Natural killer cell (primary cell): ENCODE measurements around the gene BTBD7. TPM values are rescaled to one million over a fixed set of nuclear protein-coding genes. Genes with fewer than 3 reads are reported as not detected.
A peak's percentile ranks its signal among the peaks of the same experiment; 100 is the strongest.

Experiments used
- ATAC-seq, 3 donors: fragments of 150-1000 bp in 2 of 3; fragments of 200-7000 bp in 1 of 3; cut with Tn5 transposase; 1 replicate in 1 of 3; 2 replicates in 2 of 3; pipeline ENCODE4 v1.10.0; 2021; ENCODE audit warnings: mild to moderate bottlenecking in 2 of 3, moderate library complexity in 2 of 3
- DNase-seq, 2 donors: peaks; one replicate each; pipeline versions ENCODE4 v3.0.0 to v3.0.0-alpha.2; 2013 to 2021; ENCODE audit warnings: mixed read lengths in 1 of 2
- H3K27ac ChIP-seq: one replicate; pipeline ENCODE4 v1.5.1; 2013; ENCODE audit warnings: mild to moderate bottlenecking, low read length
- H3K27me3 ChIP-seq: one replicate; pipeline ENCODE4 v1.6.1; 2013; ENCODE audit warnings: low read length; ENCODE audit not compliant: control insufficient read depth, insufficient read depth
- H3K36me3 ChIP-seq: one replicate; pipeline ENCODE4 v1.6.1; 2013; ENCODE audit warnings: low read length; ENCODE audit not compliant: control insufficient read depth, insufficient read depth
- H3K4me1 ChIP-seq: one replicate; pipeline ENCODE4 v1.6.1; 2013; ENCODE audit warnings: low read length; ENCODE audit not compliant: control insufficient read depth, insufficient read depth
- H3K4me3 ChIP-seq: one replicate; pipeline ENCODE4 v1.5.1; 2013; ENCODE audit warnings: low read length
- H3K9me3 ChIP-seq: one replicate; pipeline ENCODE4 v1.6.1; 2013; ENCODE audit warnings: low read length; ENCODE audit not compliant: control insufficient read depth, insufficient read depth
- H3K27ac Mint-ChIP-seq, 2 donors: one replicate each; pipeline ENCODE4 v1.8.0; 2022; ENCODE audit warnings: mild to moderate bottlenecking in 2 of 2, mixed read lengths in 2 of 2, moderate library complexity in 1 of 2
- H3K27me3 Mint-ChIP-seq, 2 donors: one replicate each; pipeline ENCODE4 v1.8.0; 2022; ENCODE audit warnings: low read depth in 2 of 2, mixed read lengths in 2 of 2
- H3K36me3 Mint-ChIP-seq: one replicate; pipeline ENCODE4 v1.8.0; 2022; ENCODE audit warnings: mixed read lengths
- H3K4me1 Mint-ChIP-seq, 2 donors: one replicate each; pipeline ENCODE4 v1.8.0; 2022; ENCODE audit warnings: mixed read lengths in 2 of 2
- H3K4me3 Mint-ChIP-seq: one replicate; pipeline ENCODE4 v1.8.0; 2022; ENCODE audit warnings: mild to moderate bottlenecking, moderate library complexity, mixed read lengths
- H3K9me3 Mint-ChIP-seq, 2 donors: one replicate each; pipeline ENCODE4 v1.8.0; 2022; ENCODE audit warnings: mixed read lengths in 2 of 2
- WGBS: methylation state at CpG from one replicate; pipeline ENCODE4 v1.1.7; 2013; ENCODE audit warnings: missing lambda C conversion rate; ENCODE audit not compliant: insufficient coverage; 5-methylcytosine and 5-hydroxymethylcytosine counted together
- intact Hi-C: fragments of 100-400 bp; cut with micrococcal nuclease; formaldehyde crosslinking; loops from one replicate; pipeline ENCODE4 v1.14.2; 2022
- total RNA-seq, 4 donors: library from RNA; stranded (reverse); fragments of 120-200 nt in 1 of 4; gene quantifications; one replicate each; pipeline versions ENCODE4 v1.2.3 to v1.2.4, GENCODE V29; 2013 to 2022
- TF ChIP-seq, protein P1 (sequence below): fragments of 200-600 bp; IDR thresholded peaks from one replicate; pipeline ENCODE4 v1.8.0; 2022; ENCODE audit warnings: antibody characterized with exemption

BTBD7 gene
- total RNA-seq, 3 donors from 2014 or later (not counting 1 experiment from before 2014, with no cell fraction given): 32.6 to 41.4 (median 38.7) TPM

DNA sequence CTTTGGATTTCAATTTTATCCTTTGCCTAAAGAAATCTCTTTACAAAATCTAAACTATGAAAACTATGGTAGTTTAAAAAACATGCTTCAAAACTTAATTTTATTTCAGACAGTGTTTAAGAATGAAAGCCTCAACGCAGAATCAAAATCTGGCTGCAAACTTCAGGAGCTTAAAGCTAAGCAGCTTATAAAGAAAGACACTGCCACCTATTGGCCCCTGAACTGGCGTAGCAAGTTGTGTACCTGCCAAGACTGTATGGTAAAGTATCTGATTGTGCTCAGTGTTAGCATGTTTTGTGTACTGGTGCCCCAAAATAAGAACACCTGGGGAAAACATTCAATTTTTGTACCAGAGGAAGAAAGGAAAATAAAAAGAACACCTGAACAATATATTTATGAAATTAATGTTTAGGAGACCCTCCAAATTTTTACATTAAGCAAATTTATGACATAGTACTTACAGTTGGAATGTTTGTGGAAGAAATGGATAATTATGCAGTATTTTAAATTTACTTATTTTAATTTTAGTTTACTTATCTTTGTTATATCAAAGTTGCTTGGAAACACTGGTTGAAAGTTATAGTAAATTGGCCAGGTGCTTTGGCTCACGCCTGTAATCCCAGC, 113.6 kb downstream of the BTBD7 start:
- H3K36me3 Mint-ChIP-seq: peaks cover 7% of the 10 kb centered on the region
- TF ChIP-seq, protein P1, sequence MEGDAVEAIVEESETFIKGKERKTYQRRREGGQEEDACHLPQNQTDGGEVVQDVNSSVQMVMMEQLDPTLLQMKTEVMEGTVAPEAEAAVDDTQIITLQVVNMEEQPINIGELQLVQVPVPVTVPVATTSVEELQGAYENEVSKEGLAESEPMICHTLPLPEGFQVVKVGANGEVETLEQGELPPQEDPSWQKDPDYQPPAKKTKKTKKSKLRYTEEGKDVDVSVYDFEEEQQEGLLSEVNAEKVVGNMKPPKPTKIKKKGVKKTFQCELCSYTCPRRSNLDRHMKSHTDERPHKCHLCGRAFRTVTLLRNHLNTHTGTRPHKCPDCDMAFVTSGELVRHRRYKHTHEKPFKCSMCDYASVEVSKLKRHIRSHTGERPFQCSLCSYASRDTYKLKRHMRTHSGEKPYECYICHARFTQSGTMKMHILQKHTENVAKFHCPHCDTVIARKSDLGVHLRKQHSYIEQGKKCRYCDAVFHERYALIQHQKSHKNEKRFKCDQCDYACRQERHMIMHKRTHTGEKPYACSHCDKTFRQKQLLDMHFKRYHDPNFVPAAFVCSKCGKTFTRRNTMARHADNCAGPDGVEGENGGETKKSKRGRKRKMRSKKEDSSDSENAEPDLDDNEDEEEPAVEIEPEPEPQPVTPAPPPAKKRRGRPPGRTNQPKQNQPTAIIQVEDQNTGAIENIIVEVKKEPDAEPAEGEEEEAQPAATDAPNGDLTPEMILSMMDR: peak; percentile 51

DNA sequence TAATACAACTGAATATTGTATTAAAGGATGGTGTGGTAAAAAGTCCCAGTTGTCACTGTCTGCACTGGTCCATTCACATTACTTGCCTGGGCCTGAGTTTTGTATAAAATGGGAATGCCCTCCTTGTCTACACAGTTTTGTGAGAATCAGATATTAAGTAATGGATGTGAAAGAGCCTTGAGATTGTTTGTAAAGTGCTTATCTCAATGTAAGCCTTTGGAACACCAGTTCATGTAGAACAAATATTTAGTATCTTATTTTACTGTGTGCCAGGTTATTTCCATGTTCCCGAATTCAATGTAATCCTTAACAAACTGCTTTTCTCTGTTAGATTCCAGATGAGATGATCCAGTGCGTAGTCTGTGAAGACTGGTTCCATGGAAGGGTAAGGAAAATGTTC, 118.2 kb downstream of the BTBD7 start:
- 100% methylated on average over 2 of the region's 2 CpGs for WGBS
- Histone ChIP-seq H3K27ac (no peak overlapping the region), H3K4me3 (no peak overlapping the region), H3K9me3 (no peaks in the 10 kb centered on the region), H3K4me1 (no peaks in the 10 kb centered on the region), H3K36me3 (peaks cover 44% of the 10 kb centered on the region), H3K27me3 (no peaks in the 10 kb centered on the region)
- ATAC-seq (no peak), DNase-seq (no peak)
- intact Hi-C loops: no loop called here
- Mint-ChIP-seq H3K36me3 (peaks cover 7% of the 10 kb centered on the region), H3K4me3 (no peak overlapping the region), H3K9me3 (no peaks in the 10 kb centered on the region), H3K27me3 (no peaks in the 10 kb centered on the region), H3K27ac (no peak overlapping the region), H3K4me1 (no peaks in the 10 kb centered on the region)
- TF ChIP-seq, protein P1: no peak

More for the DNA sequence above, 113.6 kb downstream of the BTBD7 start:
- Histone ChIP-seq H3K9me3 (no peaks in the 10 kb centered on the region), H3K4me3 (no peak overlapping the region), H3K4me1 (no peaks in the 10 kb centered on the region), H3K36me3 (peaks cover 59% of the 10 kb centered on the region), H3K27me3 (no peaks in the 10 kb centered on the region), H3K27ac (no peak overlapping the region)
- ATAC-seq (peak; percentile 71 to 78 (median 77)), DNase-seq (peak in 1 of 2 donors; percentile 78)
- no peaks in the 10 kb centered on the region for H3K27me3 Mint-ChIP-seq
- H3K27ac Mint-ChIP-seq: no peak overlapping the region
- intact Hi-C loops: loop anchor here (1.0 to 2.0 kb wide), 3 partner anchors 103 to 266 kb away; no protein-coding TSS in a partner anchor
- no peak overlapping the region for H3K4me3 Mint-ChIP-seq
- no peaks in the 10 kb centered on the region for H3K9me3 Mint-ChIP-seq
- no peaks in the 10 kb centered on the region for H3K4me1 Mint-ChIP-seq
- WGBS: 58% methylated on average over 3 of the region's 3 CpGs

DNA sequence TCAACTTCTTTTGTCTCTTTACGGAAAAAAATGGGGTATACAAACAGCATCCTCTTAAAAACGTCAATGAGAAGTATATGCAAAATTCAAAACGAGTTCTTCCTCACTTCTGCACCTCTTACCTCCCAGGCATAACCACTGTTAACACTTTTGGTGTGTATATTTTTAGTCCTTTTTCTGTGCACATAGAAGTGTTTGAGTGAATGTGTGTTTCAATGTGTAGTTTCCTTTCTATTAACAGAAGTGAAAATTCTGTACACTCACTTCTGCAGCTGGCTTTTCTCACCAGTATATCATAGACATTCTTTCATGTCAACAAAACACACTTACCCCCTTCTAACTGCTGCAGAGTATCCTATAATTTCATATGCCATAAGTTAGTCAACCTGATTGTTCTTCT, 120.4 kb downstream of the BTBD7 start:
- intact Hi-C loops: no loop called here
- DNase-seq: no peak
- H3K27me3 ChIP-seq: no peaks in the 10 kb centered on the region
- Mint-ChIP-seq H3K27me3 (no peaks in the 10 kb centered on the region), H3K4me1 (peaks cover 7 to 8% of the 10 kb centered on the region in 2 donors), H3K36me3 (peaks cover 5% of the 10 kb centered on the region), H3K4me3 (no peak overlapping the region), H3K9me3 (no peaks in the 10 kb centered on the region), H3K27ac (no peak overlapping the region)
- ATAC-seq: no peak
- TF ChIP-seq, protein P1: no peak
- peaks cover 7% of the 10 kb centered on the region for H3K4me1 ChIP-seq
- H3K27ac ChIP-seq: no peak overlapping the region
- H3K9me3 ChIP-seq: no peaks in the 10 kb centered on the region
- WGBS: 67% methylated on average over 1 of the region's 3 CpGs
- H3K4me3 ChIP-seq: no peak overlapping the region
- H3K36me3 ChIP-seq: peaks cover 37% of the 10 kb centered on the region
